Effector CD4-positive, alpha-beta T cell (primary cell): ENCODE data around the gene ELFN2.

Experiments
- DNase-seq: peaks from one replicate; pipeline ENCODE4 v3.0.0-alpha.2; 2020

The ELFN2 gene

GRCh38 chr22:37379722-37380121 lies 47.6 kb downstream of the ELFN2 start:
- no peak for DNase-seq

- DNase-seq: no peak
Measured at GRCh38 chr22:37379085-37379484, 48.2 kb downstream of the ELFN2 start.

GRCh38 chr22:37378642-37379058 lies 48.6 kb downstream of the ELFN2 start:
- no peak for DNase-seq

- DNase-seq: no peak
Measured at GRCh38 chr22:37377927-37378326, 49.4 kb downstream of the ELFN2 start.

GRCh38 chr22:37377138-37377537 lies 50.1 kb downstream of the ELFN2 start:
- DNase-seq: no peak

GRCh38 chr22:37376643-37377042 lies 50.6 kb downstream of the ELFN2 start:
- no peak for DNase-seq

GRCh38 chr22:37375801-37376200 lies 51.5 kb downstream of the ELFN2 start:
- DNase-seq: no peak

GRCh38 chr22:37374571-37374970 lies 52.7 kb downstream of the ELFN2 start:
- no peak for DNase-seq

GRCh38 chr22:37373451-37373850 lies 53.8 kb downstream of the ELFN2 start:
- DNase-seq: no peak

- DNase-seq: no peak
Measured at GRCh38 chr22:37371911-37372310, 55.4 kb downstream of the ELFN2 start.

- DNase-seq: no peak
Measured at GRCh38 chr22:37371491-37371890, 55.8 kb downstream of the ELFN2 start.

GRCh38 chr22:37370306-37370979 lies 56.8 kb downstream of the ELFN2 start:
- DNase-seq: no peak

- DNase-seq: no peak
Measured at GRCh38 chr22:37369483-37369882, 57.8 kb downstream of the ELFN2 start.

GRCh38 chr22:37368058-37368457 lies 59.2 kb downstream of the ELFN2 start:
- no peak for DNase-seq

GRCh38 chr22:37366601-37367000 lies 60.7 kb downstream of the ELFN2 start:
- DNase-seq: no peak

- no peak for DNase-seq
Measured at GRCh38 chr22:37365950-37366349, 61.3 kb downstream of the ELFN2 start.

- DNase-seq: no peak
Measured at GRCh38 chr22:37363261-37363992, 63.9 kb downstream of the ELFN2 start.

GRCh38 chr22:37362621-37363020 lies 64.7 kb downstream of the ELFN2 start:
- DNase-seq: no peak

GRCh38 chr22:37358917-37359316 lies 68.4 kb downstream of the ELFN2 start:
- DNase-seq: no peak

- DNase-seq: no peak
Measured at GRCh38 chr22:37358386-37358785, 68.9 kb downstream of the ELFN2 start.

- no peak for DNase-seq
Measured at GRCh38 chr22:37357446-37358075, 69.7 kb downstream of the ELFN2 start.

- DNase-seq: no peak
Measured at GRCh38 chr22:37356922-37357321, 70.4 kb downstream of the ELFN2 start.

- DNase-seq: no peak
Measured at GRCh38 chr22:37355174-37355573, 72.1 kb downstream of the ELFN2 start.

GRCh38 chr22:37354670-37355069 lies 72.6 kb downstream of the ELFN2 start:
- DNase-seq: no peak
